Mesodermal cell (in vitro differentiated cells): ENCODE results near the gene FCHO1.
"Not testable (repeated sequence)": the region's sequence is repeated elsewhere in the genome, so short reads cannot be mapped to it uniquely, and the experiment has no call there.

ENCODE experiments used
- H3K27ac ChIP-seq: 2 replicates; pipeline ENCODE4 v1.7.0; 2013; ENCODE audit warnings: mild to moderate bottlenecking, low read depth, low read length, moderate library complexity; ENCODE audit not compliant: severe bottlenecking
- H3K36me3 ChIP-seq: 2 replicates; pipeline ENCODE4 v1.7.1; 2013; ENCODE audit warnings: mild to moderate bottlenecking, low read length, moderate library complexity; ENCODE audit not compliant: control insufficient read depth, insufficient read depth
- H3K4me1 ChIP-seq: one replicate; pipeline ENCODE4 v1.7.1; 2013; ENCODE audit warnings: mild to moderate bottlenecking, low read length; ENCODE audit not compliant: insufficient read depth, control insufficient read depth, poor library complexity, severe bottlenecking
- H3K4me3 ChIP-seq: 2 replicates; pipeline ENCODE4 v1.7.0; 2013; ENCODE audit warnings: low read length, control low read depth, mild to moderate bottlenecking; ENCODE audit not compliant: insufficient read depth, poor library complexity, severe bottlenecking; ENCODE audit errors: extremely low read depth
- H3K9me3 ChIP-seq: 2 replicates; pipeline ENCODE4 v1.7.1; 2013; ENCODE audit warnings: mild to moderate bottlenecking, low read length, moderate library complexity; ENCODE audit not compliant: control insufficient read depth
- WGBS, 2 experiments: methylation state at CpG; one replicate each; pipeline ENCODE4 v1.1.5; 2013; ENCODE audit warnings: missing lambda C conversion rate in 2 of 2; ENCODE audit not compliant: insufficient coverage in 2 of 2; 5-methylcytosine and 5-hydroxymethylcytosine counted together

The FCHO1 gene

GRCh38 chr19:17765069-17765618 is 13.9 kb downstream of the FCHO1 start:
- Histone ChIP-seq H3K36me3 (no peaks in the 10 kb centered on the region), H3K4me3 (no peak overlapping the region), H3K9me3 (no peaks in the 10 kb centered on the region), H3K27ac (no peak overlapping the region), H3K4me1 (peaks cover 2% of the 10 kb centered on the region)
- 84 to 90% methylated on average over 11 to 12 of the region's 12 CpGs for WGBS, 2 experiments

DNA sequence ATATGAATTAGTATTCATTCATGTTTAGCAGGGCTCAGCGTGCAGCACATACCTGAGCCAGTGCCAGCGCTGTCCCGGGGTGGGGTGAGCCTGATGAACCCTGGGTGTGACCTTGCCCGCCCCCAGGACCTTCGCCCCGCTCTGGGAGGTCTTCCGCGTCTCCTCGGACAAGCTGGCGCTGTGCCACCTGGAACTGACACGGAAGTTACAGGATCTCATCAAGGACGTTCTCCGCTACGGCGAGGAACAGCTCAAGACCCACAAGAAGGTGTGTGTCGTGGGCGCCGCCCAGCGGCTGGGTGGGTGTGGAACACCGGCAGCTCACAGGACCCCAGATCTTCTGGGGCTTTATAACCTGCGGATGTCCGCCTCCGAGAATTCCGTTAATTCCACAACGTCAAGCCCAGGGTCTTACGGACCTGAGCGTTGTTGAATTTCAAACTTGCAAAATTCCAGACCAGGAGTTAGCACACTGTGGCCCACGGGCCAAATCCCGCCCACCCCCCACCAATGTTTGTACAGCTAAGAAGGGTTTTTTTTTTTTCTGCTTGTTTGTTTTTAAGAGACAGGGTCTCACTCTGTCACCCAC is 15.4 kb downstream of the FCHO1 start:
- Histone ChIP-seq H3K4me1 (peaks cover 2% of the 10 kb centered on the region), H3K4me3 (no peak overlapping the region), H3K9me3 (no peaks in the 10 kb centered on the region), H3K36me3 (no peaks in the 10 kb centered on the region), H3K27ac (no peak overlapping the region)
- 16 to 17% methylated on average over 27 of the region's 29 CpGs for WGBS, 2 experiments

DNA sequence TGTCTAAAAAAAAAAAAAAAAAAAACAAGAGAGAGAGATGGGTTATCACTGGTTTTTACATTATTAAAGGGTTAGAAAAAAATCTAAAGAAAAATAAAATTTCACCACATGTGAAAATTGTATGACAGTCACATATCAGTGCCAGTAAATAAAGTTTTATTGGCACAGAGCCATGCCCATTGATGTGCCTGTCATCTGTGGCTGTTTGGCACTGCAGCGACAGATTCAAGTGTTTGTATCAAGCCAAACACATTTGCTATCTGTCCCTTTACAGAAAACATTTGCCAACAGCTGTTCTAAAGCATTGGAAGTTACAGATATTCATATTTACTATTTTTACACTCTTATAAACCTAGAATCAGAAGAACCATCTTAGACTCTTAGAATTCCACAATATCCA is 16.3 kb downstream of the FCHO1 start:
- WGBS, 2 experiments: 82 to 100% methylated on average over 1 of the region's 1 CpG
- no peak overlapping the region for H3K27ac ChIP-seq
- no peak overlapping the region for H3K4me3 ChIP-seq
- H3K36me3 ChIP-seq: no peaks in the 10 kb centered on the region
- H3K9me3 ChIP-seq: no peaks in the 10 kb centered on the region
- peaks cover 2% of the 10 kb centered on the region for H3K4me1 ChIP-seq

DNA sequence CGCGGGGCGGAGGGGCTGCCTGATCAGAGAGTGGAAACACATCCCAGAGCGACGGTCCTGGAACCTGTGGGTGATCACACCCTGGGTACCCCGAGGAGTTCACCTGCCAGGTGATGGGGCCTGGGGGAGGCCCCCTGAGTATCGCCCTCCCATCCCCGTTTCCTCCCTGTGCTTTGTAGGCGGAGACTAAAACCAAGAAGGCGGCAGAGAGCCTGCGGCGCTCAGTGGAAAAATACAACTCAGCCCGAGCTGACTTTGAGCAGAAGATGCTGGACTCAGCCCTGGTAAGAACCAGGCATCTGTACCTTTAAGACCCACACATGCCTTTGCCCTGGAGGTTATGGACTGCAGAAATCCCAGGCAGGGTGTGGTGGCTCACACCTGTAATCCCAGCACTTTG is 19.3 kb downstream of the FCHO1 start:
- H3K27ac ChIP-seq: no peak overlapping the region
- H3K9me3 ChIP-seq: no peaks in the 10 kb centered on the region
- peaks cover 2% of the 10 kb centered on the region for H3K4me1 ChIP-seq
- H3K36me3 ChIP-seq: no peaks in the 10 kb centered on the region
- no peak overlapping the region for H3K4me3 ChIP-seq
- WGBS, 2 experiments: 77 to 83% methylated on average over 5 to 13 of the region's 13 CpGs

GRCh38 chr19:17772172-17772571 is 20.9 kb downstream of the FCHO1 start:
- Histone ChIP-seq H3K9me3 (no peaks in the 10 kb centered on the region), H3K4me1 (no peaks in the 10 kb centered on the region), H3K27ac (no peak overlapping the region), H3K4me3 (no peak overlapping the region), H3K36me3 (no peaks in the 10 kb centered on the region)
- 100% methylated on average over 3 of the region's 4 CpGs; no CpG with 5 or more reads in 1 of the 2 experiments for WGBS, 2 experiments

- Histone ChIP-seq H3K4me3 (no peak overlapping the region), H3K9me3 (no peaks in the 10 kb centered on the region), H3K36me3 (no peaks in the 10 kb centered on the region), H3K4me1 (no peaks in the 10 kb centered on the region), H3K27ac (no peak overlapping the region)
- WGBS, 2 experiments: 53 to 55% methylated on average over 11 to 15 of the region's 16 CpGs
Measured at GRCh38 chr19:17775245-17775927, 24.1 kb downstream of the FCHO1 start.

DNA sequence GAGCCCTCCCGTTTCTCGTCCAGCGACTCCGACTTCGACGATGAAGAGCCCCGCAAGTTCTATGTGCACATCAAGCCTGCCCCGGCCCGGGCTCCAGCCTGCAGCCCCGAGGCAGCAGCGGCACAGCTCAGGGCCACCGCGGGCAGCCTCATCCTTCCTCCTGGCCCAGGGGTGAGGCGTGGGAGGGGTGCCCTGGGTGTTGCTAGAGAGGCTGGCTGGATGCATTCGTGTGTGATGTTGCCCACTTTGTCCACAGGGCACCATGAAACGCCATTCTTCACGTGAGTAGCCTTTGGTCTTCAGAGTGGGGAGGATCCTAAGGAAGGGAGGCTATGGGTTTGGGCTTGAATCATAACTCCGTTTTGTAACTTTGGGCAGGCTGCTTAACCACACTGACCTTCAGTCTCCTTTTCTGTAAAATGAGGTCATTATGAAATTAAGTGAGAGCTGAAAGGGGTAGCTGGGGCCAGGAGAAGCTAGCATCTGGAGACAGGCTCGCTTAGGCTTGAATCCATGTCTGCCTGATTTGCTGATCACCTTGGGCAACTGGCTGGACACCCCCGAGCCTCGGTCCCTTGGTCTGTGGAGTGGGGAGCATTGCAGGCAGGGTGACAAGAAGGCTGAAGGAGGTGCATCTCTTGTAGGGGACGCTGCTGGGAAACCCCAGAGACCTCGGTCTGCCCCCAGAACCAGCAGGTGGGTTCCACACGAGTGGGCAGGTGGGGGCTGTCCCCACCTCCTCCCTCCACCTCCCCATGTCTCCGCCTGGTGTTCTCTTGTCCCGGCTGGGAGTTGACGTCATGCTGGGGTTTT is 24.9 kb downstream of the FCHO1 start:
- no peaks in the 10 kb centered on the region for H3K36me3 ChIP-seq
- H3K9me3 ChIP-seq: no peaks in the 10 kb centered on the region
- H3K27ac ChIP-seq: no peak overlapping the region
- no peak overlapping the region for H3K4me3 ChIP-seq
- 86 to 89% methylated on average over 17 to 24 of the region's 27 CpGs for WGBS, 2 experiments
- H3K4me1 ChIP-seq: no peaks in the 10 kb centered on the region

GRCh38 chr19:17777840-17778239 is 26.6 kb downstream of the FCHO1 start:
- H3K4me3 ChIP-seq, H3K4me1 ChIP-seq, H3K36me3 ChIP-seq, H3K9me3 ChIP-seq, H3K27ac ChIP-seq: not testable (repeated sequence)
- 95 to 96% methylated on average over 6 to 8 of the region's 10 CpGs for WGBS, 2 experiments

DNA sequence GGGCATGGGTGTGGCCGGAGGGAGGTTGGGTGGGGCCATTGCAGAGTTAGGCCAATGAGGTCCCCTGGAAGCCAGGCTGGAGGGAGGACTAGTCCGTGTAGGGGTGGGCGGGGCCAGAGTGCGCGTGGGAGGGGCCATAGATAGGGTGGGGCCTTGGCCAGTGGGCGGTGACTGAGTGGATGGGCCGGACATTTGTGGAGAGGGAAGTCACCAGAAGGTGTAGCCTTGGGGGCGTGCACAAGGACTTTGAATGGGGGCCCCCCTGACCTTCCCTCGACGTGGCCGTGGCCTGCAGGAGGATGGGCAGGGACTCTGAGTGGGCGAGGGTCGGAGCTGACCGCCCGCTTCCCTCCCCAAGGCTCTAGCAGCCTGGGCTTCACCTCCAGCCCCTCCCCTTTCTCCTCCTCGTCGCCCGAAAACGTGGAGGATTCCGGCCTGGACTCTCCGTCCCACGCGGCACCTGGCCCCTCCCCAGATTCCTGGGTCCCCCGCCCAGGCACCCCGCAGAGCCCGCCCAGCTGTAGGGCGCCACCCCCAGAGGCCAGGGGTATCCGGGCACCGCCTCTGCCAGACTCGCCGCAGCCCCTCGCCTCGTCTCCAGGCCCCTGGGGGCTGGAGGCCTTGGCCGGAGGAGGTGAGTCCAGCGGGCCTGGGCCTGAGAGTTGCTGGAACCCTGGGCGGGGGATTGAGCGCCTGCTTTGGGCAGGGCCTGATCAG is 27.1 kb downstream of the FCHO1 start:
- Histone ChIP-seq H3K4me3 (peak overlapping the region; percentile 31), H3K4me1 (no peaks in the 10 kb centered on the region), H3K27ac (no peak overlapping the region), H3K9me3 (no peaks in the 10 kb centered on the region), H3K36me3 (no peaks in the 10 kb centered on the region)
- WGBS, 2 experiments: 10 to 12% methylated on average over 29 to 31 of the region's 37 CpGs
